Ovary (tissue), 9 donors: ENCODE measurements around the gene HPS1. TPM values are rescaled to one million over a fixed set of nuclear protein-coding genes. Genes with fewer than 3 reads are reported as not detected.

Source experiments
- DNase-seq, 5 donors: peaks; one replicate each; pipeline ENCODE4 v3.0.0-alpha.2; 2019 to 2020
- H3K27ac ChIP-seq, 2 donors: fragments of 200-600 bp; one replicate each; pipeline versions ENCODE4 v1.5.1 to v1.8.0; 2019 to 2022
- H3K27me3 ChIP-seq: fragments of 200-600 bp; one replicate; pipeline ENCODE4 v1.8.0; 2022
- H3K36me3 ChIP-seq: fragments of 200-600 bp; sonication (generic); one replicate; pipeline ENCODE4 v1.5.1; 2019
- H3K4me1 ChIP-seq: one replicate; pipeline ENCODE4 v1.8.1; 2013; ENCODE audit warnings: mild to moderate bottlenecking, moderate library complexity; ENCODE audit not compliant: insufficient read depth
- H3K4me3 ChIP-seq: fragments of 200-600 bp; sonication (generic); one replicate; pipeline ENCODE4 v1.5.1; 2017
- H3K9me3 ChIP-seq, 2 donors: fragments of 200-600 bp in 1 of 2; sonication (generic) in 1 of 2; one replicate each; pipeline versions ENCODE4 v1.5.1 to v1.8.1; 2013 to 2019; ENCODE audit warnings: mild to moderate bottlenecking in 1 of 2, moderate library complexity in 1 of 2
- EP300 ChIP-seq: sonication (generic); formaldehyde crosslinking; IDR thresholded peaks from one replicate; pipeline ENCODE4 v1.6.1; 2017; ENCODE audit warnings: antibody characterized with exemption
- POLR2A ChIP-seq: fragments of 450-650 bp; IDR thresholded peaks from one replicate; pipeline ENCODE4 v1.6.1; 2017; ENCODE audit warnings: antibody characterized with exemption, mild to moderate bottlenecking, moderate library complexity
- WGBS, 3 donors: extraction: QIAGEN DNeasy Blood & Tissue Kit in 1 of 3; methylation state at CpG; one replicate each; pipeline versions ENCODE4 v1.1.5 to v1.1.7; 2013 to 2017; 5-methylcytosine and 5-hydroxymethylcytosine counted together
- intact Hi-C, 4 donors: fragments of 100-400 bp; cut with DNase I; formaldehyde crosslinking; loops; one replicate each; pipeline versions ENCODE4 v1.11.0 to v1.15.1; 2022 to 2023
- polyA plus RNA-seq, 2 donors: library from polyadenylated mRNA; stranded (reverse); fragments of 200-250 nt in 1 of 2; fragments of 350-450 nt in 1 of 2; fragmentation: Illumina TruSeq in 1 of 2; extraction: RNeasy Lipid Tissue Mini Kit (QIAGEN cat#74804) in 1 of 2; gene quantifications; one replicate each; pipeline ENCODE4 v1.2.3, GENCODE V29; 2013 to 2014
- total RNA-seq, 7 donors: library from RNA; depleted of rRNA in 2 of 7; stranded (reverse); fragments of >200 nt in 2 of 7; fragmentation: NEBNext Ultra II Directional in 3 of 7; extraction: Animal tissue kit (Norgen Biotek cat#: 25700) in 3 of 7; gene quantifications; one replicate each; pipeline versions ENCODE4 v1.1.0 to v1.2.4, GENCODE V29; 2016 to 2023
- TF ChIP-seq, protein P1 (sequence below), 3 donors: fragments of 450-650 bp in 2 of 3; fragments of 200-600 bp in 1 of 3; IDR thresholded peaks; one replicate each; pipeline versions ENCODE4 v1.5.1 to v1.8.0; 2016 to 2022; ENCODE audit warnings: antibody characterized with exemption in 3 of 3, mild to moderate bottlenecking in 1 of 3
- donor health status: DM: no; HTN: no; CAD: no; lungs with moderate emphysema.
- donor health status: DM: no; HTN: no; CAD: no.
- donor health status: Bipolar disorder and iron deficiency.
- donor health status: DM: yes; HTN: yes; CAD: no.
- donor health status: DM: no; HTN: no; CAD: no.
- donor health status: DM: yes; HTN: yes; CAD: no.

Gene HPS1
- total and polyA plus RNA-seq, 9 donors: 32.1 to 56.8 (median 38.3) TPM

DNA sequence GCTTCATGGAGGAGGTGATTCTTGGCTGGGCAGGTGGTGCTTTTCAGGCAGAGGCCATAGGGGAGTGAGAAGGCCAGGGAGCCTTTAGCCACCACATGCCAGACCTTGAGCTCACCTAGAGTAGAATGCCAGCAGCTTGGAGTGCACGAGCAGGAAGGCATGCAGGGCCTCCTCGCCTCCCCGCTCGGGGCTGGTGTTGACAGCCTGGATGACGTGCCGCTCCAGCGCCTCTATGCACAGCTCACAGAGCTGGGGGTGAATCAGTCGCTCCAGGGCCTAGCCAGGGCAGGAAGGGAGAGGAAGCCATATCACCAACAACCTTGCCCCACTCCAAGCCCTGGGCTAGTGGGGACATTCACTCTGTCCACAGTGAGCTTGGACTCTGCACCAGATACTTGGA is 15.7 kb downstream of the HPS1 start:
- WGBS, 3 donors: 85 to 96% (median 90%) methylated on average over 8 of the region's 8 CpGs
- H3K4me3 ChIP-seq: no peak overlapping the region
- no peaks in the 10 kb centered on the region for H3K36me3 ChIP-seq
- no peaks in the 10 kb centered on the region for H3K27me3 ChIP-seq
- TF ChIP-seq EP300: no peak
- TF ChIP-seq POLR2A: no peak
- TF ChIP-seq, protein P1, sequence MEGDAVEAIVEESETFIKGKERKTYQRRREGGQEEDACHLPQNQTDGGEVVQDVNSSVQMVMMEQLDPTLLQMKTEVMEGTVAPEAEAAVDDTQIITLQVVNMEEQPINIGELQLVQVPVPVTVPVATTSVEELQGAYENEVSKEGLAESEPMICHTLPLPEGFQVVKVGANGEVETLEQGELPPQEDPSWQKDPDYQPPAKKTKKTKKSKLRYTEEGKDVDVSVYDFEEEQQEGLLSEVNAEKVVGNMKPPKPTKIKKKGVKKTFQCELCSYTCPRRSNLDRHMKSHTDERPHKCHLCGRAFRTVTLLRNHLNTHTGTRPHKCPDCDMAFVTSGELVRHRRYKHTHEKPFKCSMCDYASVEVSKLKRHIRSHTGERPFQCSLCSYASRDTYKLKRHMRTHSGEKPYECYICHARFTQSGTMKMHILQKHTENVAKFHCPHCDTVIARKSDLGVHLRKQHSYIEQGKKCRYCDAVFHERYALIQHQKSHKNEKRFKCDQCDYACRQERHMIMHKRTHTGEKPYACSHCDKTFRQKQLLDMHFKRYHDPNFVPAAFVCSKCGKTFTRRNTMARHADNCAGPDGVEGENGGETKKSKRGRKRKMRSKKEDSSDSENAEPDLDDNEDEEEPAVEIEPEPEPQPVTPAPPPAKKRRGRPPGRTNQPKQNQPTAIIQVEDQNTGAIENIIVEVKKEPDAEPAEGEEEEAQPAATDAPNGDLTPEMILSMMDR (IDR thresholded peaks at IDR 0.05): no peak
- DNase-seq: no peak
- H3K27ac ChIP-seq: no peak overlapping the region
- H3K4me1 ChIP-seq: no peaks in the 10 kb centered on the region
- intact Hi-C loops: no loop called here
- H3K9me3 ChIP-seq: no peaks in the 10 kb centered on the region

DNA sequence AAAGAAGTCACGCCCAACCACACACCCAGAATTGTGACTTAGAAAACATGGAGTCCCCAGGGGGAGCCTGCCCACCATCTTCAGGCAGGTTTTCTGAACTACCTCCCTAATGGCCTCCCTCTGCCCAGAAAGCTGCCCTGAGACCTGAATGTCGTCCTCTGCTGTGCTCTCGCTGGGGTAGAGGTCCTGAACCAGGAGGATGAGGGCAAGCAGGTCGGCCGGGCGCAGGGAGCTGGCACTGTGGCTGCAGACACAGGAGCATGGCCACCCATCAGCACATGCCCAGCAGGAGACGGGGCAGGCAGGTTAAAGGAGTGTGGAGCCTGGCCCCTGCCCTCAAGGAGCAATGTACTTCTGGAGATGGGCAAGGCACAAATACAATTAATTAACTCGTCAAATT is 16.3 kb downstream of the HPS1 start:
- no peaks in the 10 kb centered on the region for H3K9me3 ChIP-seq
- no peaks in the 10 kb centered on the region for H3K36me3 ChIP-seq
- H3K4me3 ChIP-seq: no peak overlapping the region
- no peak for TF ChIP-seq EP300
- TF ChIP-seq, protein P1 (IDR thresholded peaks at IDR 0.05): no peak
- TF ChIP-seq POLR2A: no peak
- no peak for DNase-seq
- no peak overlapping the region for H3K27ac ChIP-seq
- H3K27me3 ChIP-seq: no peaks in the 10 kb centered on the region
- whole genome bisulfite sequencing, 3 donors: 97 to 99% (median 98%) methylated on average over 8 of the region's 8 CpGs
- no peaks in the 10 kb centered on the region for H3K4me1 ChIP-seq
- intact Hi-C loops: no loop called here

DNA sequence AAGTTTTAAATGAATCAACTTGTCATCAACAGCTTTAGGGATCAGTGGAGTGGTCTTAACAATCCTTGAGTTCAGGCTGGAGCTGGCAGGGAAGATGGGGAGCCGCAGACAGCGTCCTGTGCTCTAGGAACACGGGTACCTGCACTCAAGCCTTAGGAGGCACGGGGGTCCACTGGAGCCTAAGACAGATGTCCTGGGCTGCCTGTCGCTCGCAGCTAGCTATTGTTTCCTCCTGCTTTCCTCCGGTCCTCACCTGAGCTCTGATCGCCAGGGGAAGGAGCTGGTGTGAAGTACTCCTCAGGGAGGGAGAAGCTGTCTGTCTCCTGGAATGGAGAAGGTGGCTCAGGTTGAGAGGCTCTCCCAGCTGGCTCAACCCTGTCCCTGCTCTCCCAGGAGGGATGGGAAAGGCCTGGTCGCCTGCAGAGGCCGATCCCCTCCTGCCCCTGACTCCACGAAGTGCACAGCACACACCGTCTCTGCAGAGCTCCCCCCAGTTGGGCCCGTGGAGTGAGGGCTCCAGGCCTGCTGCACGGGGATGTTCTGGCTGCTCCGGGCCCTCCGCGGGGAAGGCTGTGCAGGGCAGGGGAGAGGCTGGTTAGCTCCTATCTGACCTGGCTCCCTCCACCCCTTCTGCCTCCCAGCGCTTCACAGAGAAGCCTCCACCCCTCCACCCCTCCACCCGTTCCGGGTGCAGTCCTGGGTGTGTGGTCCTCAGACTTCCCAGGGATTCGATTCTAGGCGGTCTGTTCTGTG is 17.2 kb downstream of the HPS1 start:
- WGBS, 3 donors: 94 to 95% (median 94%) methylated on average over 22 of the region's 22 CpGs
- Histone ChIP-seq H3K27ac (no peak overlapping the region), H3K9me3 (no peaks in the 10 kb centered on the region), H3K36me3 (no peaks in the 10 kb centered on the region), H3K27me3 (no peaks in the 10 kb centered on the region), H3K4me3 (no peak overlapping the region), H3K4me1 (no peaks in the 10 kb centered on the region)
- TF ChIP-seq, protein P1 (IDR thresholded peaks at IDR 0.05): no peak
- TF ChIP-seq POLR2A (no peak), EP300 (no peak)
- intact Hi-C loops: no loop called here
- DNase-seq: no peak

DNA sequence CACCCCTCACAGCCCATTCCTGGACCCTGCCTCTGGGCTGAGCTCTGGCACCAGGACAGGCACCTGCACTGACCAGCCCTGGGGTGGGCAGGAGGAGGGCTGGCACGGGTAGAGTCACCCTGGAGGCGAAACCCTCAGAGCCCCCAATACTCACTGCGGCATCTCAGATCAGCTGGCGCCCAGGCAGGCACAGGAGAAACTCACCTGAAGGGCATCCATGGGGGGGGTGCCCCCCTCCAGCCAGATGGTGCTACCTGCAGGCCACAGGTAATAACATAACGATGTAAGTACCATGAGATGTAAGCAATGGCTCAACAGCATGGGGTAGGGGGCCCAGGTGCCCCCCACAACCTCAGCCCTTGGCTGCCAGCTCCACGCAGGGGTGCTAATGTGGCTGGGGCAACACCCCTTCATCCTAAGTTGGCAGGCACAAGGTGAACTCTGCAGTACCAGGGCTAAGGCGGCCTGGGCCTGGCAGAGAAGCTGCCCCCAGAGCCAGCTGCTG is 19.7 kb downstream of the HPS1 start:
- no peaks in the 10 kb centered on the region for H3K36me3 ChIP-seq
- TF ChIP-seq, protein P1 (IDR thresholded peaks at IDR 0.05): no peak
- no peak for TF ChIP-seq POLR2A
- no peak for TF ChIP-seq EP300
- H3K4me3 ChIP-seq: no peak overlapping the region
- H3K27ac ChIP-seq: no peak overlapping the region
- no peak for DNase-seq
- H3K27me3 ChIP-seq: no peaks in the 10 kb centered on the region
- WGBS, 3 donors: 93 to 98% (median 94%) methylated on average over 7 of the region's 7 CpGs
- H3K4me1 ChIP-seq: no peaks in the 10 kb centered on the region
- no peaks in the 10 kb centered on the region for H3K9me3 ChIP-seq
- intact Hi-C loops: no loop called here
